Endodermal cell (in vitro differentiated cells): ENCODE results near the gene DPP10. TPM values are rescaled to one million over a fixed set of nuclear protein-coding genes. Genes with fewer than 3 reads are reported as not detected.

Experiments used
- DNase-seq: peaks from one replicate; pipeline ENCODE4 v3.0.0-alpha.2; 2017
- H3K27ac ChIP-seq: 2 replicates; pipeline ENCODE4 v1.5.1; 2013; ENCODE audit warnings: mild to moderate bottlenecking, low read depth, low read length, moderate library complexity
- H3K27me3 ChIP-seq: 2 replicates; pipeline ENCODE4 v1.6.1; 2013; ENCODE audit warnings: mild to moderate bottlenecking, low read length, moderate library complexity; ENCODE audit not compliant: insufficient read depth, control insufficient read depth, poor library complexity, severe bottlenecking
- H3K36me3 ChIP-seq: 2 replicates; pipeline ENCODE4 v1.7.0; 2013; ENCODE audit warnings: mild to moderate bottlenecking, low read length, moderate library complexity; ENCODE audit not compliant: control insufficient read depth, insufficient read depth
- H3K4me1 ChIP-seq: one replicate; pipeline ENCODE4 v1.7.0; 2013; ENCODE audit warnings: low read length; ENCODE audit not compliant: control insufficient read depth, insufficient read depth
- H3K4me3 ChIP-seq: 2 replicates; pipeline ENCODE4 v1.5.1; 2013; ENCODE audit warnings: mild to moderate bottlenecking, low read length, moderate library complexity
- H3K9ac ChIP-seq: 2 replicates; pipeline ENCODE4 v1.6.1; 2013; ENCODE audit warnings: mild to moderate bottlenecking, low read length, moderate library complexity; ENCODE audit not compliant: poor library complexity, severe bottlenecking; ENCODE audit errors: extremely low read depth
- H3K9me3 ChIP-seq: 2 replicates; pipeline ENCODE4 v1.6.1; 2013; ENCODE audit warnings: mild to moderate bottlenecking, low read length, moderate library complexity; ENCODE audit not compliant: control insufficient read depth
- H3K27ac Mint-ChIP-seq: 2 replicates; pipeline ENCODE4 v1.8.0; 2020; ENCODE audit warnings: mixed read lengths
- H3K27me3 Mint-ChIP-seq: 2 replicates; pipeline ENCODE4 v1.8.0; 2021; ENCODE audit warnings: mild to moderate bottlenecking, mixed read lengths; ENCODE audit not compliant: insufficient read depth
- H3K36me3 Mint-ChIP-seq: 2 replicates; pipeline ENCODE4 v1.8.0; 2020; ENCODE audit warnings: low read depth, mixed read lengths
- H3K4me1 Mint-ChIP-seq: 2 replicates; pipeline ENCODE4 v1.8.0; 2020; ENCODE audit warnings: mixed read lengths
- H3K4me3 Mint-ChIP-seq: 2 replicates; pipeline ENCODE4 v1.8.0; 2020; ENCODE audit warnings: mild to moderate bottlenecking, moderate library complexity, mixed read lengths
- H3K9me3 Mint-ChIP-seq: 2 replicates; pipeline ENCODE4 v1.8.0; 2020; ENCODE audit warnings: mild to moderate bottlenecking, mixed read lengths
- WGBS, 2 experiments: methylation state at CpG; one replicate each; pipeline versions ENCODE4 v1.1.5 to v1.1.7; 2013; ENCODE audit warnings: missing lambda C conversion rate in 2 of 2, mixed read lengths in 1 of 2; ENCODE audit not compliant: insufficient coverage in 1 of 2, insufficient read length in 1 of 2; 5-methylcytosine and 5-hydroxymethylcytosine counted together
- total RNA-seq, 2 donors: library from RNA; stranded (reverse); fragmentation: NEBNext Ultra II Directional in 1 of 2; extraction: Animal tissue kit (Norgen Biotek cat#: 25700) in 1 of 2; gene quantifications; 2 replicates in 1 of 2; 3 replicates in 1 of 2; pipeline ENCODE4 v1.2.1, GENCODE V29; 2021
- TF ChIP-seq, protein P1 (sequence below): fragments of 200-600 bp; sonication (generic); conservative IDR thresholded peaks from 2 replicates; pipeline ENCODE4 v1.5.0; 2021; ENCODE audit warnings: antibody characterized with exemption, mild to moderate bottlenecking

Gene DPP10
- total RNA-seq, 2 donors from 2014 or later = 8.2 to 19.2 TPM

GRCh38 chr2:115234737-115235136 is 792.3 kb downstream of the DPP10 start:
- no peak for DNase-seq
- WGBS, 2 experiments = 95 to 100% methylated on average over 1 to 4 of the region's 4 CpGs

DNA sequence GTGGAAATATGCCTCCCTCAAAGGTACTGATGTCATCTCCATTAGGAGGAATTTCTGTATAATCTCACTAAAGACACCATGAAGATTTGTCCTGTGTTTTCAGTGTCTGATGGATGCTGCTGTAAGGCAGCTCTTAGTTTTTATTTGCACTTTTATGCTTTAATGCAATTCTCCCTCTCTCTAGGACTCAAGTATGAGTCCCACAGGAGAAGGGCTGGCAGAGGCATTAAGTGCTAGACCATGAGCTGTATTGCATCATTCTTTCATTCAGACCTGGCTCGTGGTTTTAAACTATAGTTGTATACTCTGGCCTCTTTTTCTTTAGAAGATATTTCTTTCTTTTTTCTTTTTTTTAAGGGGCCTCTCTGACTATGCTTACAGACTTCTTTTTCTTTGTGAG is 805.6 kb downstream of the DPP10 start:
- TF ChIP-seq, protein P1, sequence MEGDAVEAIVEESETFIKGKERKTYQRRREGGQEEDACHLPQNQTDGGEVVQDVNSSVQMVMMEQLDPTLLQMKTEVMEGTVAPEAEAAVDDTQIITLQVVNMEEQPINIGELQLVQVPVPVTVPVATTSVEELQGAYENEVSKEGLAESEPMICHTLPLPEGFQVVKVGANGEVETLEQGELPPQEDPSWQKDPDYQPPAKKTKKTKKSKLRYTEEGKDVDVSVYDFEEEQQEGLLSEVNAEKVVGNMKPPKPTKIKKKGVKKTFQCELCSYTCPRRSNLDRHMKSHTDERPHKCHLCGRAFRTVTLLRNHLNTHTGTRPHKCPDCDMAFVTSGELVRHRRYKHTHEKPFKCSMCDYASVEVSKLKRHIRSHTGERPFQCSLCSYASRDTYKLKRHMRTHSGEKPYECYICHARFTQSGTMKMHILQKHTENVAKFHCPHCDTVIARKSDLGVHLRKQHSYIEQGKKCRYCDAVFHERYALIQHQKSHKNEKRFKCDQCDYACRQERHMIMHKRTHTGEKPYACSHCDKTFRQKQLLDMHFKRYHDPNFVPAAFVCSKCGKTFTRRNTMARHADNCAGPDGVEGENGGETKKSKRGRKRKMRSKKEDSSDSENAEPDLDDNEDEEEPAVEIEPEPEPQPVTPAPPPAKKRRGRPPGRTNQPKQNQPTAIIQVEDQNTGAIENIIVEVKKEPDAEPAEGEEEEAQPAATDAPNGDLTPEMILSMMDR = no peak
- H3K27me3 Mint-ChIP-seq = no peaks in the 10 kb centered on the region
- no peak overlapping the region for H3K4me3 ChIP-seq
- no peaks in the 10 kb centered on the region for H3K4me1 ChIP-seq
- no peak overlapping the region for H3K4me3 Mint-ChIP-seq
- no peak for DNase-seq
- WGBS, 2 experiments = 88% methylated on average over 1 of the region's 1 CpG; no CpG with 5 or more reads in 1 of the 2 experiments
- no peaks in the 10 kb centered on the region for H3K36me3 ChIP-seq
- H3K9me3 ChIP-seq = peaks cover 5% of the 10 kb centered on the region
- no peak overlapping the region for H3K27ac ChIP-seq
- no peaks in the 10 kb centered on the region for H3K4me1 Mint-ChIP-seq
- H3K27ac Mint-ChIP-seq = no peak overlapping the region
- no peak overlapping the region for H3K9ac ChIP-seq
- H3K9me3 Mint-ChIP-seq = no peaks in the 10 kb centered on the region
- no peaks in the 10 kb centered on the region for H3K27me3 ChIP-seq
- H3K36me3 Mint-ChIP-seq = no peaks in the 10 kb centered on the region

More at GRCh38 chr2:115234737-115235136, 792.3 kb downstream of the DPP10 start:
- H3K4me1 Mint-ChIP-seq = peaks cover 13% of the 10 kb centered on the region
- peaks cover 5% of the 10 kb centered on the region for H3K9me3 Mint-ChIP-seq
- Histone ChIP-seq H3K27ac (no peak overlapping the region), H3K9me3 (no peaks in the 10 kb centered on the region), H3K36me3 (no peaks in the 10 kb centered on the region), H3K27me3 (no peaks in the 10 kb centered on the region), H3K4me1 (peaks cover 6% of the 10 kb centered on the region), H3K9ac (no peak overlapping the region), H3K4me3 (no peak overlapping the region)
- no peaks in the 10 kb centered on the region for H3K27me3 Mint-ChIP-seq
- TF ChIP-seq, protein P1 = no peak
- H3K36me3 Mint-ChIP-seq = no peaks in the 10 kb centered on the region
- H3K4me3 Mint-ChIP-seq = no peak overlapping the region
- no peak overlapping the region for H3K27ac Mint-ChIP-seq

- Mint-ChIP-seq H3K9me3 (no peaks in the 10 kb centered on the region), H3K27ac (no peak overlapping the region), H3K27me3 (no peaks in the 10 kb centered on the region), H3K4me3 (no peak overlapping the region), H3K4me1 (no peaks in the 10 kb centered on the region), H3K36me3 (no peaks in the 10 kb centered on the region)
- Histone ChIP-seq H3K27ac (no peak overlapping the region), H3K36me3 (no peaks in the 10 kb centered on the region), H3K9ac (no peak overlapping the region), H3K4me1 (no peaks in the 10 kb centered on the region), H3K27me3 (no peaks in the 10 kb centered on the region), H3K4me3 (no peak overlapping the region), H3K9me3 (no peaks in the 10 kb centered on the region)
- no peak for DNase-seq
- TF ChIP-seq, protein P1 = no peak
- WGBS, 2 experiments = no CpG with 5 or more reads among the region's 1 CpG
Measured at GRCh38 chr2:115277366-115277765, 834.9 kb downstream of the DPP10 start.
